T-helper 2 cell treated with Interferon-gamma antibody and Interleukin-4, amounts not matched to agents 100 ng/mL and 5 ng/mL, for 36 hours (primary cell): Measurements from ENCODE around the gene STK32C. TPM values are rescaled to one million over a fixed set of nuclear protein-coding genes. Genes with fewer than 3 reads are reported as not detected.

Experiments
- intact Hi-C: fragments of 100-400 bp; cut with micrococcal nuclease; formaldehyde crosslinking; loops from one replicate; pipeline ENCODE4 v1.15.1; 2023
- total RNA-seq: library from RNA; stranded (reverse); gene quantifications from 2 replicates; pipeline ENCODE4 v1.2.3, GENCODE V29; 2022

STK32C gene
- total RNA-seq, 1 donor from 2014 or later, result 10.6 TPM

GRCh38 chr10:132250481-132251475, 57.0 kb downstream of the STK32C start:
- intact Hi-C loops, result no loop called here

- intact Hi-C loops, result no loop called here
Measured at GRCh38 chr10:132249824-132250375, 57.9 kb downstream of the STK32C start.

- intact Hi-C loops, result no loop called here
Measured at GRCh38 chr10:132249226-132249724, 58.5 kb downstream of the STK32C start.

GRCh38 chr10:132248455-132249225, 59.1 kb downstream of the STK32C start:
- intact Hi-C loops, result no loop called here

GRCh38 chr10:132247943-132248342, 59.8 kb downstream of the STK32C start:
- intact Hi-C loops, result no loop called here

GRCh38 chr10:132246296-132246695, 61.5 kb downstream of the STK32C start:
- intact Hi-C loops, result no loop called here

GRCh38 chr10:132245056-132245455, 62.7 kb downstream of the STK32C start:
- intact Hi-C loops, result no loop called here

GRCh38 chr10:132243626-132244025, 64.1 kb downstream of the STK32C start:
- intact Hi-C loops, result no loop called here

- intact Hi-C loops, result no loop called here
Measured at GRCh38 chr10:132243141-132243540, 64.6 kb downstream of the STK32C start.

- intact Hi-C loops, result no loop called here
Measured at GRCh38 chr10:132242103-132242840, 65.5 kb downstream of the STK32C start.

GRCh38 chr10:132241496-132241895, 66.3 kb downstream of the STK32C start:
- intact Hi-C loops, result no loop called here

- intact Hi-C loops, result no loop called here
Measured at GRCh38 chr10:132241086-132241485, 66.7 kb downstream of the STK32C start.

- intact Hi-C loops, result no loop called here
Measured at GRCh38 chr10:132240581-132240980, 67.2 kb downstream of the STK32C start.

- intact Hi-C loops, result no loop called here
Measured at GRCh38 chr10:132240156-132240555, 67.6 kb downstream of the STK32C start.

- intact Hi-C loops, result no loop called here
Measured at GRCh38 chr10:132239126-132240031, 68.4 kb downstream of the STK32C start.

- intact Hi-C loops, result no loop called here
Measured at GRCh38 chr10:132238371-132239125, 69.2 kb downstream of the STK32C start.

GRCh38 chr10:132237871-132238270, 69.9 kb downstream of the STK32C start:
- intact Hi-C loops, result no loop called here

GRCh38 chr10:132237396-132237795, 70.4 kb downstream of the STK32C start:
- intact Hi-C loops, result no loop called here

GRCh38 chr10:132236881-132237280, 70.9 kb downstream of the STK32C start:
- intact Hi-C loops, result no loop called here
